HG02571 (cell line): ENCODE results near the gene DFFA.
"Not testable (repeated sequence)": the region's sequence is repeated elsewhere in the genome, so short reads cannot be mapped to it uniquely, and the experiment has no call there.

Experiments used
- ATAC-seq: cut with Tn5 transposase; IDR thresholded peaks from one replicate; pipeline ENCODE4 v1.9.1; 2021; ENCODE audit warnings: mild to moderate bottlenecking, moderate library complexity; ENCODE audit not compliant: unreplicated experiment

The DFFA gene

DNA sequence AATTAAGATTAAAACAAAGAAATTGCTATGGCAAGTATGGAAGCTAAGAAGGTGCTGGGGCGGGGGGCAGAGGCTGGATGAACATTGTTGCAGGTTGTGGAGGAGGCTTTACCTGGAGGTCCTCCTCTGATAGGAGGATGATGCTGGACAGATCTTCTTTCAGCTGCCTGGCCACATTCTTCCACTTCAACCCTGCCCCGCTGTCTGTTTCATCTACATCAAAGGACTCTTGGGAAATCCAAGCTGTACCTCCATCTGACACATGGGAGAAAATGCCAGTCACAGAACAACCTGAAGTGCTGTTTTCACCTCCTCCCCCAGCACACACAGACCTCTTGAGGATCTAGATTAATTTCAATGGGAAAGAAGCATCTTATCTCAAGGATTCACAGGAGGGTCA lies 5.3 kb downstream of the DFFA start:
- ATAC-seq, result no peak

DNA sequence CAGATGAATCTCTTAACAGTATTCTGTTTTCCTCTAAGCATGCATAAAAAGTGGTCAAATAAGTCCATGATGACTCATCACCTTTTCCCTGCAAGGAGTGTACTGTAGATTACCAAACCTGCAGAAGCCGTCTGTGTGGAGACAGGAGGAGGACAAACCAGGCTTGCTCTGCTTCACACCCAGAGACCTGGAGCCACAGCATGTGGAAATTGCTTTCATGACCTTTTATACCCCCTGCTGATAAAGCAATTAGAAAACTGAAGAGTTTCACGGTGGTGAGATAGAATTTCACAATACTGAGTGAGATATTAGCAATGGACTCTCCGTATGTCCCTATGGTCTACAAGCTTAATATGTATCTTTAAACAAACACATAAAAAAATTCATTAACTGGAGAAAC lies 13.1 kb downstream of the DFFA start:
- no peak for ATAC-seq

DNA sequence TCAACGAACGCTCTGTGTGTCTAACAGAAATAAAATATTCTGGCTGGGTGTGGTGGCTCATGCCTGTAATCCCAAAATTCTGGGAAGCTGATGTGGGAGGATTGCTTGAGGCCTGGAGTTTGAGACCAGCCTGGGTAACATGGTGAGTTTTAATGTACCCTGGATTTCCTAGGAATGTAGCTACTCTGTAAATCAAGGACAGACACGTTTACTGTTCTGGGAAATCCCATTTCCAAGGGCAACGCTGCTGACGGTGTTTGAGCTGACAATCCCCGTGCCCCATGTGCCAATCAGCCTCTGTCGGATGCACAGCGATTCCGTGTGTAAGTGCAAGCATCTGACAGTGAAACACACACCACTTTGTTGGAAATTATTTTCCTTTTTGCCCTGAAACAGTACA lies 14.5 kb downstream of the DFFA start:
- ATAC-seq, result no peak

DNA sequence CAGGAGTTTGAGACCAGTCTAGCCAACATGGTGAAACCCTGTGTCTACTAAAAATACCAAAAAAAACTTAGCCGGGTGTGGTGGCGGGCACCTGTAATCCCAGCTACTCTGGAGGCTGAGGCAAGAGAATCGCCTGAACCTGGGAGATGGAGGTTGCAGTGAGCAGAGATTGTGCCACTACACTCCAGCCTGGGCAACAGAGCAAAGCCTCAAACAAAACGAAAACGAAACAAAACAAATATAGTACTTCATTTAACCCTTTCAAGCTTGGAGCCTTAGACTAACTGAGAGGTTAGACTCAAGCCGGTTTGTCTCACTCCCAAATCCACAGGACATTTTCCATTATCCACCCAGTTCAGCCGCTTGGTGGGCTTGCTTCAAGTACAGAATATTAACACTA lies 14.9 kb downstream of the DFFA start:
- not testable (repeated sequence) for ATAC-seq

DNA sequence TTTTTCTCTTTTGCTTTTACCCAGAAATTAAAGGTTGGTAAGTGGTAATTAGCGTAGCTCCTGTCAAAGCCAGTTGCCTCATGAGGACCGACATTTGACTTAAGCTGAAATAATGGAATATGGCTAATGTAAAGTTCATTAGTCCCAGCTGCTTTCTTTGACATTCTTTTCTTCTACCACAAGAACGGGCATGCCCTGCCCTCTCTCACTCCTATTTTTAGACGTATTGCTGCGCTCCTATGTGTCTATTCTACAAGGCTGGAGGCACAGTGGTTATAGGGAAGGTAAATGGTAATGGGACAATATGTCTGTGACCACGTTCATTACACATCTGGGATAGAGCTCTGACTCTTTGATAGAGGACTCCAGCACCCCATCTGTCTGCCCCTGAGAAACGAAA lies 15.7 kb downstream of the DFFA start:
- ATAC-seq, result no peak

DNA sequence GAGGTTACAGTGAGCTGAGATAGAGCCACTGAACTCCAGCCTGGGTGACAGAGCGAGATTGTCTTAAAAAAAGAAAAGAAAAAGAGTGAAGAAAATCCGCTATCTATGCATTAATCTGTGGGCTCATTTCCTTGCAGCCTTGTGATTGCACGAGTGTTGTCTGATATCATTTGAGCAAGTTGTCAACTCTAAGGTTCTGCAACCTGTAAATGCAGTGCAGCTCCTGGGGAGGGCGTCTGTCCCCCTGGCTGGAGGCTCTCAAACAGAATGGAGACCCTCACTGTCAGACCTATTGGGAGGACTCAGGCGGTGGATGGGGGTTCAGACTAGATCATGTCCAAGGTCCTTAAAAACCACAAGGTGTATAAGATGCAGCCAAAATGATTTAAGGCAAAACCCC lies 16.3 kb downstream of the DFFA start:
- ATAC-seq, result no peak

DNA sequence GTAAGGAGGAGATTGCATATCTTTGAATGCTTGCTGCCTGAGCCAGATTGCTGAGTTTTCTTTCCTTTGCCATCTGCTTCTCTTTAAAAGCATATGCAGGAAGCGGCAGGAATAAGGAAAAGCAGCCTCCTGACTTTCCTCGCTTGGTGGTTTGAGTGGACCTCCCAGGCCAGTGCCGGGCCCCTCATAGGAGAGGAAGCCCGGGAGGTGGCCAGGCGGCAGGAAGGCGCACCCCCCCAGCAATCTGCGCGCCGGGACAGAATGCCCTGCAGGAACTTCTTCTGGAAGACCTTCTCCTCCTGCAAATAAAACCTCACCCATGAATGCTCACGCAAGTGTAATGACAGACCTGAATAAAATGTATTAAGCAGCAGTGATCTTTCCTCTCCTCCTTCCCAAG lies 21.0 kb downstream of the DFFA start:
- no peak for ATAC-seq

DNA sequence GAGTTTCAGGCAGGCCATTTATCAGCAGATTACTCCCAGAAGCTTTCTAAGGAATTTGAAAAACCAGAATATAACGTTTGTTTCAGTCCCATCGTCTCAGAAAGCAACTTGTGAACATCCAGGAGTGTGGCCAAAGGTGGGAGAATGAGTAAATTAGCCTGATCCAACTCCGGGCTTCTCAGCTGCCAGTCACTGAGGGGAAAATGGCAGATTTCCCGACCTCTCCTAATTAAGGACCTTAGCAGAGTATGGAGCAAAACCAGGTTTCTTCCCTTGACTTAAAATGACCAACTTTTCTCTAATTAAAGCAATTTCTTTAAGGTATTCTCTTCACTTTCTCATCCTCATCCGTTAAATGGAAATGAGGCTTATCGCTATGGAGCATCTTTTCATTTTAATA lies 21.5 kb downstream of the DFFA start:
- no peak for ATAC-seq

DNA sequence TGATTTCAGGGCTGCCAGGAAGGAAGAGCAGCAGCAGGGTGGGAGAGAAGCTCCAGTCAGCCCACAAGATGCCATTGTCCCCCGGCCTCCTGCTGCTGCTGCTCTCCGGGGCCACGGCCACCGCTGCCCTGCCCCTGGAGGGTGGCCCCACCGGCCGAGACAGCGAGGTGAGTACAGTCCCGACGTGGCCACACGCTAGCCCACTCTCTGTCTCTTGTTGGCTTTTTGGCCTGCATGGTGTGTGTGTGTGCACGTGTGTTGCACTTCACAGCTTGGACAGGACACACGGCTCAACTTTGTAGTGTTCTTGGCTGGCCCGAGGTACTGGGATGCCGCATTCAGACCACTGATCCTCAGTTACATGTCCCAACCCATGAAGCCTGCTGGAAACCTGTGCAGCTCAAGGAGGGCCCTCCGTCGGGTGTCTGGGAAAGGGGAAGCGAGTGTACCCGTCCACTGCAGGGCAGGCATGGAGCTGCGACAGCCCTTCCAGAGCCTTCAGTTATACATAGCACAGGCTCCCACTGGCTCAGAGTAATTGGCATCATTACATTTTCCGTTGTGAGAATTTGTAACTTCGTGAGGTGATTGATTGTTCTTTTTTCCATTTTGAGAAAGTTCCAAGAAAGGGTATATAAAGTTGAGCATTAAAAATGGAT lies 22.0 kb downstream of the DFFA start:
- no peak for ATAC-seq

DNA sequence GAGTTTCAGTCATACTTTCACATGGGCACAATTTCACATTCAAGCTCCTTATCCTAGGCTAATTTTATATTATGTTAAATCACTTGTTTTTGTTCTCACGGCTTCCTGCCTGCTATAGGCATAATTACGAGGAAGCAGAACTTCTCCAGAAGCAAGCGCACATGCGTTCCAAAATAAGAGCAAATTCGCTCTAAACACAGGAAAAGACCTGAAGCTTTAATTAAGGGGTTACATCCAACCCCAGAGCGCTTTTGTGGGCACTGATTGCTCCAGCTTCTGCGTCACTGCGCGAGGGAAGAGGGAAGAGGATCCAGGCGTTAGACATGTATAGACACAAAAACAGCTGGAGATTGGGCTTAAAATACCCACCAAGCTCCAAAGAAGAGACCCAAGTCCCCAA lies 22.6 kb downstream of the DFFA start, which contains the start of gene CORT:
CORT (plus strand) TSS at position 281 of the 400 bp plus-strand sequence. CDS start 193 bp downstream, outside the sequence.
- ATAC-seq, result no peak

DNA sequence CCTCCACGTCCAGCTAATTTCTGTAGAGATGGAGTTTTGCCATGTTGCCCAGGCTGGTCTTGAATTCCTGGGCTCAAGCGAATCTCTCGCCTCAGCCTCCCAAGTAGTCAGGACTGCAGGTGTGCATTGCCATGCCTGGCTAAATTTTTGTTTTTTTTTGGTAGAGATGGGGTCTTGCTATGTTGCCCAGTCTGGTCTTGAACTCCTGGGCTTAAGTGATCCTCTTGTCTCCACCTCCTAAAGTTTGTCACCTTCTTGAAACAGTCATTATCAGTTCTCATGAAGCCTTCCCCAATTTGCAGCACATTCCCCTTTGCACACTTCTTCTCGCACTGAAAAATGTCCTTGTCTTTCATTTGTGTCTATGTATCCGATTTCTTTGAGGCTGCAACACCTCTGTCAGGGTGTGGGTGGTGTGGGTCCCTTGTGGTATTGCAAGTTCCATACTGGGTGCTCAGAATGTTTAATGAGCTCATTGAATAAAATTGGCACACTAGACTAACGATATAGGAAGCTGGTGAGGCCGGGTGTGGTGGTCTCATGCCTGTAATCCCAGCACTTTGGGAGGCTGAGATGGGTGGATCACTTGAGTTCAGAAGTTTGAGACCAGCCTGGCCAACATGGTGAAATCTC lies 25.4 kb downstream of the DFFA start:
- ATAC-seq, result no peak

DNA sequence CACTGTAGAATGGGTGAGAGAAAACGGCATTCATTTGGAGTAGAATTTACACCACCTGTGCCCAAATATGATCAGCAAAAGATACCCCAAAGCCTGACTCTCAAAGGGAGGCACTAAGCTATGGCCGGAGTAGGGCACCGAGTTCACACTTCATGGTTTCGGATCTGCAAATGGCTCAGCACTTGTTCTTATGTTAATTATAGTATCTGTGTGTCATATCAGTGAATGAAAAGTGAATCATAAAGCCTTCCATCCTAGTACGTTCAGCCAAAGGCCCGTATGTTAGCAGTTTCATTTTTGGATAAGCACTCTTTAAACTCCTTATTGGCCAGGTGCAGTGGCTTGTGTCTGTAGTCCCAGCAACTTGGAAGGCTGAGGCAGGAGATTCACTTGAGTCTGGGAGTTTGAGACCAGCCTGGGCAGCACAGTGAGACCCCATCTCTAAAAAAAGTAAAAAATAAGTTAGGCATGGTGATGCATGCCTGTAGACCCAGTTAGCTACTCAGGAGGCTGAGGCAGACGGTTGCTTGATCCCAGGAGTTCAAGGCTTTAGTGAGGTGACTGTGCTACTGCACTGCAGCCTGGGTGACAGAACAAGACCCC lies 27.4 kb downstream of the DFFA start:
- ATAC-seq, result no peak

DNA sequence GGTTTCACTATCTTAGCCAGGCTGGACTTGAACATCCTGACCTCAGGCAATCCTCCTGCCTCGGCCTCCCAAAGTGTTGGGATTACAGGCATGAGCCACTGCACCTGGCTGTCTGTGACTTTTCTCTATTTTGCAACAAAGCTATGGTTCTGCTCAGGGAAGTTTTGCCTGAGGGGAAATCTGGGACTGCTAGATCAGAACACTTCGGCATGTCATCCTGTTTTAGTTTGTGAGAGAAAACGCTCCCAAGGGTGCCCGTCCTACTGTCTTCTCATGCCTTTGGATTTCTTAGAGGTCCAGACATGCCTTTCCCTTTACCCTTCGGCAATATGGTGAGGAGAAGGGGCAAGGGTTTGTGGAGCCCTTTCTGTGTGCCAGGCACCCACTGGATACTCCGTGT lies 28.1 kb downstream of the DFFA start:
- ATAC-seq, result no peak

DNA sequence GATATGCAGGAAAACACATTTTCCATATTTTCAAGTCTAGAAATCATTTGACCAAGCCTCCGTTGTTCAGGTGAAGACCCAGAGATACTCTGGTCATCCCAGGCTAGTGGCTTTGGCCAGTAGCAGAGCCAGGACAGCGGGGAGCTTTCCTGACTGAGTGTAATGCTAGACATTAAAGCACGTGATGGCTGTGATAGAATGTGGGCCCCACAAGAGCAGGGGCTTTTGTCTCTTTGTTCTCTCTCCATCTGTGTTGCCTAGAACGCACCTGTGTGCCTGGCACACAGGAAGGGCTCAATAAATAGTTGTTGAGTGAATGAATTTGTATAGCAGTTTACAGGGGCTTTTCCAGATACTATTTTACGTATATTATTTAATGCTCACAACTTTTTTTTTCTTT lies 31.5 kb downstream of the DFFA start:
- ATAC-seq, result no peak

DNA sequence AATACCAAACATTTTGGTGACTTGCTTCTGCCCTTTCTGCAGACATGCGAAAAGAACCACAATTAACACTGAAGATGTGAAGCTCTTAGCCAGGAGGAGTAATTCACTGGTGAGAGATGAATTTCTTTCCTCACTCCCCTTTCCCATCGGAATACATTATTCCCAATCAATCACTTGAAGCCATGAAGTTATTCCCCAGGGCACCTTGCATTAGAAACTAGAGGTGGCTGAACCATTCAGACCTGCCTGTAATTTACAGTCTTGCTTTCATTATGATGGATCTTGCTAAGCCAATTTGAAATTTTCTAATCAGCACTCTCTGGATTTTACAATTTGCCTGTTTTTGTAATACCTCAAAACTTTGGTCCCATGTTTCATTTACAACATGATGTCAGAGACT lies 32.0 kb downstream of the DFFA start:
- ATAC-seq, result no peak

DNA sequence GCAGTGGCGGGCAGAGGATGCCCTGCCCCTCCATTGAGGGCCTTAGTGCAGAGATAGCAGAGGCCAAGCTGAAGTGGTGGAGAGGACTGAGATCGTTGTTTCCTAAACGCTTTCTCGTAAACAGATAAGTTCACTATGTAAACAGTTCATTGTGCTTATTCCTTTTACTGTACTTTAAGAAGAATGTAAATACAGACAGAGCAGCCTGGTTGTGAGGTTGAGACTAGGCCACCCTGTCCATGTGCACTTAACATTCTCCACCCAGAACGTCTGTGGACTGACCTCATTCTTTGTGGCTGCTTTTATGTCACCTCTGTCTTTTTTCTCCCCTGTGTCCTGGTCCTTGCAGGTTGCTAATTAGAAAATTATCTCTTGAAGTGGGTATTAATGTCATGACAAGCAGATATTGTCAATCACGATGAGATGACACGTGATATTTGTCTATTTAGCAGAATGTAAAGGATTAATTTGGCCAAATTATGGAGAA lies 33.6 kb downstream of the DFFA start:
- ATAC-seq, result no peak

DNA sequence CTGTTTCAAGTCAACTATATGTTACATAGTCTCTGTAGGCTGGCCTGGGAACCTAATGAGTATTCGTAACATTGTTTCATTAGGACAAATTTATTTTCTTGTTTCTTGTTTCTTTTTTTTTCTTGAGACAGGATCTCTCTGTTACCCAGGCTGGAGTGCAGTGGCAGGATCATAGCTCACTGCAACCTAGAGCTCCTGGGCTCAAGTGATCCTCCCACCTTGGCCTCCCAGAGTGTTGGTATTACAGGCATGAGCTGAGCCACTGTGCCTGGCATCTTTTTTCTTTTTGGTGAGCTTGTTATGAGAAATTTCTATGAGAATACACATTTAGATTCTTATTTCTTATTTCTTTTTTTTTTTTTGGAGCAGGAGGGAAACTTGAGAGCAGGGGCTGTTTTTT lies 35.3 kb downstream of the DFFA start:
- no peak for ATAC-seq

DNA sequence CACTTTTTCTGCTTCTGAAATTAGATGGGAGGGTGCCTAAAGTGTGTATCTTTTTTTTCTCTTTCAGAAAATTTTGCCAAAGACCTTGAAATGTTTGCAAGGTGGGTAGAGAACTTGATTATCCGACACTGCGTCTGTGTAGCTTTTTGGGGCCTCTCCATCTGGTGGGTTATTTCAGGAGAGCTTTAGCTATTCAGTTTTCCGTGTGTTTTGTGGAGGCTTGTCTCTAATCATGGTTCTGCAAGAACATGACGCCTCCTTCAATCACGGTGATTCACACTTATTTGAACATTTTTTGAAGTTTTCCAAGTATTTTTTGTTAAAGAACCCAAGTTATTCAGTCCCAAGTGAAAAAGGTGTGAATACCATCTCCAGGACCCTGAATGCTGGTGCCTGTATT lies 37.7 kb downstream of the DFFA start:
- no peak for ATAC-seq

DNA sequence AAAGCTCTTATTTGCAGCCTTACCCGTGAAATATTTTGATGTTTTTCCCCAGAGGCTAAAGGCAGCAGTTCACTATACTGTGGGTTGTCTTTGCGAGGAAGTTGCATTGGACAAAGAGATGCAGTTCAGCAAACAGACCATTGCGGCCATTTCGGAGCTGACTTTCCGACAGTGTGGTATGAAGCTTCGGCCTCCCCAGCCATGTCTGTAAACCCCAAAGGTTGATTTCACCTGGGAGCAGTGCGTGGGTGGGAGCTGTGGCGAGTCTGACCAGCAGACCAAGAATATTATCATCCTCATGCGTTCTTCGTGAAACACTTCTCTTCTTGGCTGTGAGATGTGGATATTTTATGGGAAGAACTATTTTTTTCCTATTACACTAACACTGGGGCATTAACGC lies 38.5 kb downstream of the DFFA start:
- ATAC-seq, result no peak

DNA sequence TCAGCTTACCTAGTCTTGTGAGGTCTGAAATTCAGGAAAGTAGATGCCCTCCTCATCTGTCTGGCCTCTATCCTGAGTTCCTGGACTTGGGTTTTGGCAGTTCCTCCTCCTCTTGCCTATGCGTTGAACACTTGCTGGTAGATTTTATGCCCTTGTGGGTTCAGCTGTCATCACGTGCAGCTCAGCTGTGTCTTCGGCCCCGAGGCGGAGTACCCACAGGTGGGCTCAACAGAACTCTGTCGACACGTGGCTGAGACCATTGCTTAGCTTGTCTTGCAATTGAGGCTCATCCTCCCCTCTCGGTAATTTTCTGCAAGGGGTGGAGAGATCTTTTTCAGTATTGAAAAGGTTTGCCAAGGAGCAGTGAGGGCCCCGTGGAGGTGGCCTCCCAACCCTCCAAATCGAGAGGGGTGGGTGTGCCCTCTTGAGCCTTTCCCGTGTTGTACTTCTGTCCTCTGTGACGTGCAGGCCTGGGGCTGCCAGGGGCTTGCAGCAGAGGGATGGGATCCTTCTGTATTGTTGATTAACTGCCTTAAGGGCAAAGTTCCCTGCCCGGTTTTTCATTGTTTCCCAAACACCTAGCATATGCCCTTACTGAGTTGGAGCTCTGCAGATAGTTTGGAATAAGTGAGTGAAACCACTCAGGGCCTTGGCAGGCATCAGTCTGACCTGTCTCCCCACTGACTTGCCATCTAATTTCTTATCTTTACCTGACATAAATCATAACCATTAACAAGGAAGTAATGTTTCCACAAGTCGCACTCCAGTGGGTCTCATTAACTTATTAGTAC lies 39.2 kb downstream of the DFFA start:
- ATAC-seq, result no peak

DNA sequence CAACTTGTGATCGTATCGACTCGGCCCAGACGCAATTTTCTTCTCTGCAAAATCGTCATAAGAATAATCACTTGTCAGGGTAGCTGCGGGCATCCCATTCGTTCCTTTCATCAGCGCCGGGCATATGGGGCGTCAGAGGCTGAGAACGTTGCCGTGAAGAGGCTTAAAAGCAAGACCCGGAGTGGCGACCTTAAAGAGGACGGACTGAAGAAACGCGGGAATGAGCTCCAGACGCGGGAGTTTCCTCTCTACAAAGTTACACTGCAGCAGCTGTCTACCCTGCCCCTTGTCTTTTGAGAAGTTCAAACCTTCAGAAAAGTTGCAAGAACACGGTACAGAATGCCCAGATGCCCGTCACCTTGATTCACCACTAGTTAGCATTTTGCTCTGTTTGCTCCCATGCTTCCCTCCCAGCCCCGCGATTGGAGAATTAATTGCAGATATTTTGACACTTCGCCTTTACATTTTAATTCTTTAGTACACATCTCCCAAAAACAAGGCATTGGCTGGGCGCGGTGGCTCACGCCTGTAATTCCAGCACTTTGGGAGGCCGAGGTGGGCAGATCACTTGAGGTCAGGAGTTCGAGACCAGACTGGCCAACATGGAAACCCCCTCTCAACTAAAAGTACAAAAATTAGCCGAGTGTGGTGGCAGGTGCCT lies 41.1 kb downstream of the DFFA start:
- ATAC-seq, result no peak
